ENCODE results near the gene GPER1. TPM values are rescaled to one million over a fixed set of nuclear protein-coding genes. Genes with fewer than 3 reads are reported as not detected.
"Not testable (repeated sequence)": the region's sequence is repeated elsewhere in the genome, so short reads cannot be mapped to it uniquely, and the experiment has no call there.

The GPER1 gene
- total RNA-seq, 1 experiment from 2014 or later: 2.9 TPM

DNA sequence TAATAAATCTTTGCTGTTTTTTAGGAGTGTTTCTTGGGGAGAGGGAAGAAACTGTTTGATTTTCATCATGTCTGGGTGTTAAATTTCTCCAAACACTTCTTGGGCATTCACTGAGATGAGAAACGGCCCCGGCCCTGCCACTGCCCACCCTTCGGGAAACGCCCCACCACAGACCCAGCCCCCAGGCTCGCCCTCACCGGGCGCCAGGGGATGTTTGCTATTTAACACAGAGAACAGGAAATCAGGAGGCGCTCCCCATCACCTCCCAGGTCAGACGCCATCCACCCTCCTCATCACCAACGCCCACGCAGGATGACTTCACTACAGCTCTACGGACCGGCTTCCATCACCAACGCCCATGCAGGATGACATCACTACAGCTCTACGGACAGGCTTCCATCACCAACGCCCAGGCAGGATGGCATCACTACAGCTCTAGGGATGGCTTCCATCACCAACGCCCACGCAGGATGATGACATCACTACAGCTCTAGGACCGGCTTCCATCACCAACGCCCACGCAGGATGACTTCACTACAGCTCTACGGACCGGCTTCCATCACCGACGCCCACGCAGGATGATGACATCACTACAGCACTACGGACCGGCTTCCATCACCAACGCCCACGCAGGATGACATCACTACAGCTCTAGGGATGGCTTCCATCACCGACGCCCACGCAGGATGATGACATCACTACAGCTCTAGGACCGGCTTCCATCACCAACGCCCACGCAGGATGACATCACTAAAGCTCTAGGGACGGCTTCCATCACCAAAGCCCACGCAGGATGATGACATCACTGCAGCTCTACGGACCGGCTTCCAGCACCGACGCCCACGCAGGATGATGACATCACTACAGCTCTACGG lies 27.5 kb downstream of the GPER1 start:
- H3K27me3 ChIP-seq (ENCODE audit: control insufficient read depth, insufficient read depth, low read length); ATAC-seq; POLR2A ChIA-PET; in situ Hi-C loops (cut with HindIII; ENCODE audit: low pct_unique_long_range_greater_than_20kb, low sequenced_read_pairs); intact Hi-C loops (cut with micrococcal nuclease; ENCODE audit: unreplicated experiment); BruUV-seq (replicated peaks); H3K36me3 ChIP-seq (ENCODE audit: control insufficient read depth, insufficient read depth, low read length); H3K4me1 ChIP-seq (ENCODE audit: control insufficient read depth, insufficient read depth, low read length); H3K27ac ChIP-seq (ENCODE audit: low read length); CTCF ChIA-PET; DNase-seq (ENCODE audit: low read depth, low spot score); H3K9me3 ChIP-seq (ENCODE audit: control insufficient read depth, insufficient read depth, low read depth, low read length); H3K4me3 ChIP-seq (ENCODE audit: low read depth in 2 of 2, low read length in 2 of 2): not testable (repeated sequence)

DNA sequence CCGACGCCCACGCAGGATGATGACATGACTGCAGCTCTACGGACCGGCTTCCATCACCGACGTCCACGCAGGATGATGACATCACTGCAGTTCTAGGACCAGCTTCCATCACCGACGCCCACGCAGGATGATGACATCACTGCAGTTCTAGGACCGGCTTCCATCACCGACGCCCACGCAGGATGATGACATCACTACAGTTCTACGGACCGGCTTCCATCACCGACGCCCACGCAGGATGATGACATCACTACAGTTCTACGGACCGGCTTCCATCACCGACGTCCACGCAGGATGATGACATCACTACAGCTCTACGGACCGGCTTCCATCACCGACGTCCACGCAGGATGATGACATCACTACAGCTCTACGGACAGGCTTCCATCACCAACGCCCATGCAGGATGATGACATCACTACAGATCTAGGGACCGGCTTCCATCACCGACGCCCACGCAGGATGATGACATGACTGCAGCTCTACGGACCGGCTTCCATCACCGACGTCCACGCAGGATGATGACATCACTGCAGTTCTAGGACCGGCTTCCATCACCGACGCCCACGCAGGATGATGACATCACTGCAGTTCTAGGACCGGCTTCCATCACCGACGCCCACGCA lies 28.6 kb downstream of the GPER1 start:
- ATAC-seq; H3K36me3 ChIP-seq (ENCODE audit: control insufficient read depth, insufficient read depth, low read length); H3K27me3 ChIP-seq (ENCODE audit: control insufficient read depth, insufficient read depth, low read length); H3K9me3 ChIP-seq (ENCODE audit: control insufficient read depth, insufficient read depth, low read depth, low read length); intact Hi-C loops (cut with micrococcal nuclease; ENCODE audit: unreplicated experiment); CTCF ChIA-PET; DNase-seq (ENCODE audit: low read depth, low spot score); H3K27ac ChIP-seq (ENCODE audit: low read length); H3K4me3 ChIP-seq (ENCODE audit: low read depth in 2 of 2, low read length in 2 of 2); H3K4me1 ChIP-seq (ENCODE audit: control insufficient read depth, insufficient read depth, low read length); in situ Hi-C loops (cut with HindIII; ENCODE audit: low pct_unique_long_range_greater_than_20kb, low sequenced_read_pairs); BruUV-seq (replicated peaks); POLR2A ChIA-PET: not testable (repeated sequence)

DNA sequence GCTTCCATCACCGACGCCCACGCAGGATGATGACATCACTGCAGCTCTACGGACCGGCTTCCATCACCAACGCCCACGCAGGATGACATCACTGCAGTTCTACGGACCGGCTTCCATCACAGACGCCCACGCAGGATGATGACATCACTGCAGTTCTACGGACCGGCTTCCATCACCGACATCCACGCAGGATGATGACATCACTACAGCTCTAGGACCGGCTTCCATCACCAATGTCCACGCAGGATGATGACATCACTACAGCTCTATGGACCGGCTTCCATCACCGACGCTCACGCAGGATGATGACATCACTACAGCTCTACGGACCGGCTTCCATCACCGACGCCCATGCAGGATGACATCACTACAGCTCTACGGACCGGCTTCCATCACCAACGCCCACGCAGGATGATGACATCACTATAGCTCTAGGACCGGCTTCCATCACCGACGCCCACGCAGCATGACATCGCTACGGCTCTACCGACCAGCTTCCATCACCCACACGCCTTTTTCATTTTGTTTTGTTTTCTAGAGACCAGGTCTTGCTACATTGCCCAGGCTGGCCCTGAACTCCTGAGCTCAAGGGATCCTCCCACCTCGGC lies 29.5 kb downstream of the GPER1 start:
- Histone ChIP-seq H3K36me3 (ENCODE audit: control insufficient read depth, insufficient read depth, low read length) (no peaks in the 10 kb centered on the region), H3K4me1 (ENCODE audit: control insufficient read depth, insufficient read depth, low read length) (no peaks in the 10 kb centered on the region), H3K9me3 (ENCODE audit: control insufficient read depth, insufficient read depth, low read depth, low read length) (no peaks in the 10 kb centered on the region), H3K27me3 (ENCODE audit: control insufficient read depth, insufficient read depth, low read length) (no peaks in the 10 kb centered on the region), H3K4me3 (ENCODE audit: low read depth in 2 of 2, low read length in 2 of 2) (no peak overlapping the region), H3K27ac (ENCODE audit: low read length) (no peak overlapping the region)
- no TSS peak for BruUV-seq (replicated peaks)
- POLR2A ChIA-PET: no interaction called here
- in situ Hi-C loops (cut with HindIII; ENCODE audit: low pct_unique_long_range_greater_than_20kb, low sequenced_read_pairs): no loop called here
- DNase-seq (ENCODE audit: low read depth, low spot score) (no peak), ATAC-seq (no peak)
- CTCF ChIA-PET: interaction anchor here (0.6 kb wide), 1 partner anchor 76 kb away, joined by 3 read pairs; no protein-coding TSS in a partner anchor
- TF ChIP-seq, protein P1, sequence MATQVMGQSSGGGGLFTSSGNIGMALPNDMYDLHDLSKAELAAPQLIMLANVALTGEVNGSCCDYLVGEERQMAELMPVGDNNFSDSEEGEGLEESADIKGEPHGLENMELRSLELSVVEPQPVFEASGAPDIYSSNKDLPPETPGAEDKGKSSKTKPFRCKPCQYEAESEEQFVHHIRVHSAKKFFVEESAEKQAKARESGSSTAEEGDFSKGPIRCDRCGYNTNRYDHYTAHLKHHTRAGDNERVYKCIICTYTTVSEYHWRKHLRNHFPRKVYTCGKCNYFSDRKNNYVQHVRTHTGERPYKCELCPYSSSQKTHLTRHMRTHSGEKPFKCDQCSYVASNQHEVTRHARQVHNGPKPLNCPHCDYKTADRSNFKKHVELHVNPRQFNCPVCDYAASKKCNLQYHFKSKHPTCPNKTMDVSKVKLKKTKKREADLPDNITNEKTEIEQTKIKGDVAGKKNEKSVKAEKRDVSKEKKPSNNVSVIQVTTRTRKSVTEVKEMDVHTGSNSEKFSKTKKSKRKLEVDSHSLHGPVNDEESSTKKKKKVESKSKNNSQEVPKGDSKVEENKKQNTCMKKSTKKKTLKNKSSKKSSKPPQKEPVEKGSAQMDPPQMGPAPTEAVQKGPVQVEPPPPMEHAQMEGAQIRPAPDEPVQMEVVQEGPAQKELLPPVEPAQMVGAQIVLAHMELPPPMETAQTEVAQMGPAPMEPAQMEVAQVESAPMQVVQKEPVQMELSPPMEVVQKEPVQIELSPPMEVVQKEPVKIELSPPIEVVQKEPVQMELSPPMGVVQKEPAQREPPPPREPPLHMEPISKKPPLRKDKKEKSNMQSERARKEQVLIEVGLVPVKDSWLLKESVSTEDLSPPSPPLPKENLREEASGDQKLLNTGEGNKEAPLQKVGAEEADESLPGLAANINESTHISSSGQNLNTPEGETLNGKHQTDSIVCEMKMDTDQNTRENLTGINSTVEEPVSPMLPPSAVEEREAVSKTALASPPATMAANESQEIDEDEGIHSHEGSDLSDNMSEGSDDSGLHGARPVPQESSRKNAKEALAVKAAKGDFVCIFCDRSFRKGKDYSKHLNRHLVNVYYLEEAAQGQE (IDR thresholded peaks at IDR 0.05; ENCODE audit: insufficient read depth in 1 of 2, low read depth in 2 of 2, low read length in 1 of 2): no peak
- TF ChIP-seq POLR2AphosphoS5 (IDR thresholded peaks at IDR 0.05; ENCODE audit: low read depth, low read length): no peak
- TF ChIP-seq TCF7L2 (IDR thresholded peaks at IDR 0.05; ENCODE audit: low read depth, low read length): no peak
- TF ChIP-seq, protein P2, sequence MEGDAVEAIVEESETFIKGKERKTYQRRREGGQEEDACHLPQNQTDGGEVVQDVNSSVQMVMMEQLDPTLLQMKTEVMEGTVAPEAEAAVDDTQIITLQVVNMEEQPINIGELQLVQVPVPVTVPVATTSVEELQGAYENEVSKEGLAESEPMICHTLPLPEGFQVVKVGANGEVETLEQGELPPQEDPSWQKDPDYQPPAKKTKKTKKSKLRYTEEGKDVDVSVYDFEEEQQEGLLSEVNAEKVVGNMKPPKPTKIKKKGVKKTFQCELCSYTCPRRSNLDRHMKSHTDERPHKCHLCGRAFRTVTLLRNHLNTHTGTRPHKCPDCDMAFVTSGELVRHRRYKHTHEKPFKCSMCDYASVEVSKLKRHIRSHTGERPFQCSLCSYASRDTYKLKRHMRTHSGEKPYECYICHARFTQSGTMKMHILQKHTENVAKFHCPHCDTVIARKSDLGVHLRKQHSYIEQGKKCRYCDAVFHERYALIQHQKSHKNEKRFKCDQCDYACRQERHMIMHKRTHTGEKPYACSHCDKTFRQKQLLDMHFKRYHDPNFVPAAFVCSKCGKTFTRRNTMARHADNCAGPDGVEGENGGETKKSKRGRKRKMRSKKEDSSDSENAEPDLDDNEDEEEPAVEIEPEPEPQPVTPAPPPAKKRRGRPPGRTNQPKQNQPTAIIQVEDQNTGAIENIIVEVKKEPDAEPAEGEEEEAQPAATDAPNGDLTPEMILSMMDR (IDR thresholded peaks at IDR 0.05): no peak
- TF ChIP-seq SIN3A (IDR thresholded peaks at IDR 0.05; ENCODE audit: borderline replicate concordance, insufficient read depth, low read depth, low read length): no peak
- intact Hi-C loops (cut with micrococcal nuclease; ENCODE audit: unreplicated experiment): no loop called here

Data from Panc1 (cell line).